Stomach smooth muscle (tissue), 2 donors: Measurements from ENCODE around the gene NOC4L.
A peak's percentile ranks its signal among the peaks of the same experiment; 100 is the strongest.

Source experiments
- H3K27ac ChIP-seq: one replicate; pipeline ENCODE4 v1.7.0; 2013; ENCODE audit warnings: mild to moderate bottlenecking, low read length, inconsistent platforms
- H3K27me3 ChIP-seq, 2 donors: one replicate each; pipeline ENCODE4 v1.7.0; 2013; ENCODE audit warnings: low read length in 2 of 2; ENCODE audit not compliant: insufficient read depth in 2 of 2, control insufficient read depth in 1 of 2
- H3K36me3 ChIP-seq, 2 donors: one replicate each; pipeline ENCODE4 v1.7.0; 2013; ENCODE audit warnings: low read length in 2 of 2; ENCODE audit not compliant: control insufficient read depth in 2 of 2, insufficient read depth in 2 of 2
- H3K4me1 ChIP-seq: one replicate; pipeline ENCODE4 v1.7.0; 2013; ENCODE audit warnings: low read length; ENCODE audit not compliant: control insufficient read depth, insufficient read depth
- H3K4me3 ChIP-seq, 2 donors: one replicate each; pipeline ENCODE4 v1.7.0; 2013; ENCODE audit warnings: low read length in 2 of 2
- H3K9ac ChIP-seq, 2 donors: one replicate each; pipeline ENCODE4 v1.7.0; 2013; ENCODE audit warnings: low read length in 2 of 2, mild to moderate bottlenecking in 1 of 2
- H3K9me3 ChIP-seq, 2 donors: one replicate each; pipeline ENCODE4 v1.7.0; 2013; ENCODE audit warnings: low read length in 2 of 2; ENCODE audit not compliant: control insufficient read depth in 2 of 2
- donor health status: healthy.
- donor health status: Pancreatic carcinoma.

NOC4L gene

DNA sequence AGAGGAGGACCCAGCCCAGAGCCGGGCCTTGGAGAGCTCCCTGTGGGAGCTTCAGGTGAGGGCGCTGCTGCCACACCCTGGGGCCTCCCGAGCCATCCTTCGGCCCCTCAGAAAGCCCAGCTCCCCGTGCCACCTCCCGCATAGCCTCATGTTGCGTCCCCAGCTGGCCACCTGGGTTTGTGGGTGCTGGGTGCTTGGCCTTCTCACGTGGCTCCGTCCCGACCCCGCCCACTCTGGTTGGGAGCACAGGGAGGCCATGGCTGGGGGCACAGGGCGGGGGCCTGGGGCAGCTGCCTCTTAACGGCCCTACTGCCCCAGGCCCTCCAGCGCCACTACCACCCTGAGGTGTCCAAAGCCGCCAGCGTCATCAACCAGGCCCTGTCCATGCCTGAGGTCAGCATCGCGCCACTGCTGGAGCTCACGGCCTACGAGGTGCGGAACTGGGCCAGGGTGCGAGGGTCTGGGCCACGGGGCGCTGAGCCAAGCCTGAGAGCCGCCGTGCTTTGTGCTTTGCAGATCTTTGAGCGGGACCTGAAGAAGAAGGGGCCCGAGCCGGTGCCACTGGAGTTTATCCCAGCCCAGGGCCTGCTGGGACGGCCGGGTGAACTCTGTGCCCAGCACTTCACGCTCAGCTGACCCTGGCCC lies 7.6 kb downstream of the NOC4L start:
- Histone ChIP-seq H3K4me1 (peaks cover 8% of the 10 kb centered on the region), H3K9me3 (no peaks in the 10 kb centered on the region), H3K9ac (no peak overlapping the region), H3K27ac (no peak overlapping the region), H3K4me3 (no peak overlapping the region), H3K36me3 (peaks cover 9 to 12% of the 10 kb centered on the region in 2 donors), H3K27me3 (no peaks in the 10 kb centered on the region)

DNA sequence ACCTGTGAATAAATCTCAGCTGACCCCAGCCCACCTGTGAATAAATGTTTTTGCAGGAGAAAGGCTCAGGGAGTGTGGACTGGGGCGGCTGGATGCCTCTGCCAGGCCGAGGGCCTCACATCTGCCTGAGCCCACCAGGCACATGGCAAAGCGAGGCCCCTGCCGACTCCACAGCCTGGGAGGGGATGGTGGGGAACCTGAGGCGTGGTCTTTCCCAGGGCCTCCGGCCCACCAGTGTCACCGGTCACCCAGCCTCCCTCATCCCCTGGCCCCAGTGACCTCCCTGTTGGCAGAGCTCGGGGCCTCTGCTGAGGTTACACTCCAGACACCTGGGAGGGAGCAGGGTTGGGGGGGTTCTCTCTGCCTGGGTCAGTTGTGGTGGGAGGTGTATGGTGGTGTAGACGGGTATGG lies 8.2 kb downstream of the NOC4L start:
- H3K27ac ChIP-seq = no peak overlapping the region
- no peaks in the 10 kb centered on the region for H3K9me3 ChIP-seq
- H3K4me1 ChIP-seq = peaks cover 8% of the 10 kb centered on the region
- peaks cover 15 to 16% of the 10 kb centered on the region in 2 donors for H3K36me3 ChIP-seq
- H3K27me3 ChIP-seq = no peaks in the 10 kb centered on the region
- H3K9ac ChIP-seq = no peak overlapping the region
- H3K4me3 ChIP-seq = no peak overlapping the region

DNA sequence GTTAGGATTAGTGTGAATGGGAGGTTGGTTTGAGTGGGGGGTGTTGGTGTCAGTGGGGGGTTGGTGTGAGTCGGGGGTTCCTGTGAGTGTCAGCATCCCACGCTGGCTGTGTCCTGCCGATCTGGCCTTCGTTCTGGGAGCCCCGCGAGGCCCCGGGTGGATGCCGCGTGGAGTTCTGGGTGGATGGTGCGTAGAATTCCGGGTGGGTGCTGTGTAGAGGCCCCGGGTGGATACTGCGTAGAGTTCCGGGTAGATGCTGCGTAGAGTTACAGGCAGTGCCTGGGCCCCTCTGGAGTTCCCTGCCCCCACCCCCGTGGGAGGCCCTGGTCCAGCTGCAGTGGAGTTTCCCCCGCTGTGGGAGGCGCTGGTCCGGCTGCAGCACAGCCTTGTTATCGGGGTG lies 8.7 kb downstream of the NOC4L start:
- peaks cover 8% of the 10 kb centered on the region for H3K4me1 ChIP-seq
- H3K4me3 ChIP-seq = no peak overlapping the region
- no peak overlapping the region for H3K27ac ChIP-seq
- no peaks in the 10 kb centered on the region for H3K9me3 ChIP-seq
- H3K27me3 ChIP-seq = no peaks in the 10 kb centered on the region
- peaks cover 16 to 19% of the 10 kb centered on the region in 2 donors for H3K36me3 ChIP-seq
- H3K9ac ChIP-seq = no peak overlapping the region

DNA sequence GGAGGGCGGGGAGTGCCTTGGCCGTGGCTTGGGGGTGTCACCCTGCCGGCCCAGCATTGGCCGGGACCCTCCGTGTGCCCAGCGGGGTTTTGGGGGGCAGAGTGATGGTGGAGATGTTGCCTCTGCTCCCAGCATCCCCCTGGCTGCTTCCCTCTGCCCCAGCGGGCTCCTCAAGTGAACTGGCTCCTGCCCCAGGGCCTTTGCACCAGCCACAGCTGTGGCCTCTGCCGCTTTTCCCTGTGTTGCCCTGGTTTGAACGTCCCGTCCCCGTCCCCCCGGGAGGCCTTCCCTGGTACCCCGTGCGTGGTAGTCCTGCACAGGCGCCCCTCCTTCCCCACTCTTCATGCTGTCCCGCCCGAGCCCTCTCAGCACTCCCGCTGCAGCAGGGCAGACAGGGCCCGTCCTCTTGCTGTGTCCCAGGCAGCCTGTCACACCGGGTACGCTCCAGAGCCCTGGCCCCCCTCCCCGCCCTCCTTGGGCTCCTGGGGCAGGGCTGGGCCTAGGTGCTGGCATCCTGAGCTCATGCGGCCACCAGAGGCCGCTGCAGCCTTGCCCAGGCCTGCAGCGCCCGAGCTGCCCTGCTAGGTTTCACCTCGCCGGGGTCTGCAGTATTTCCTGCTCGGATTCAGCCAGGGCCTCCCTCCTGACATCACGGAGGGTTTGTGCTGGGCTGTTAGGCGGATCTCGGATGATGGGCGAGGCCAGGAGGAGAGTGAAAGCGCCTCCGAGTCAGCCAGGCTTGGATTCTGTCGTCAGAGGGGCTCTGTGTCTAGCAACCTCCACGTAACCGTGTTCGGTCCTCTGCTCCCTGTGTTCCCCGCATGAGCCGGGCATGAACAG lies 9.5 kb downstream of the NOC4L start:
- no peak overlapping the region for H3K27ac ChIP-seq
- peaks cover 16 to 20% of the 10 kb centered on the region in 2 donors for H3K36me3 ChIP-seq
- no peaks in the 10 kb centered on the region for H3K27me3 ChIP-seq
- no peaks in the 10 kb centered on the region for H3K9me3 ChIP-seq
- peak overlapping the region; percentile 62 to 73 for H3K4me3 ChIP-seq
- H3K4me1 ChIP-seq = peaks cover 8% of the 10 kb centered on the region
- peak overlapping the region; percentile 40 to 71 for H3K9ac ChIP-seq

DNA sequence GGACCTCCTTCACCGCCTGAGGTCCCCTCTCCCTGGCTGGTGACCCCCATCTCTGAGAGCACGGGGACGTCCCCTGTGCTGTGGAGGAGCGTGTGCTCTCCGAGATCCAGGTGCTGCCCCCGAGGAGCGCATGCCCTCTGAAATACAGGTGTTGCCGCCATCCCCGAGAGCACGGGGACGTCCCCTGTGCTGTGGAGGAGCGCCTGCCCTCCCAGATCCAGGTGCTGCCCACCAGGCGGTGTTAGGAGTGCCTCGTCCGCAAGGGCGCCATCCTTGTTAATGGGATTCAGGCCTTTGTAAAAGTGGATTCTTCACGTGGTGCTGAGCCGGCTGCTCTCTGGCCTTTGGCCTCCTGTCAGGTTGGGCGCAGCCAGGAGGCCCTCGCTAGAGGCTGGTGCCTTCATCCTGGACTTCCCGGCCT lies 10.1 kb downstream of the NOC4L start:
- Histone ChIP-seq H3K27ac (no peak overlapping the region), H3K9ac (peak overlapping the region; percentile 40 to 71), H3K36me3 (peaks cover 16 to 20% of the 10 kb centered on the region in 2 donors), H3K9me3 (no peaks in the 10 kb centered on the region), H3K4me1 (peaks cover 8% of the 10 kb centered on the region), H3K4me3 (peak overlapping the region in 1 of 2 donors; percentile 73), H3K27me3 (no peaks in the 10 kb centered on the region)

DNA sequence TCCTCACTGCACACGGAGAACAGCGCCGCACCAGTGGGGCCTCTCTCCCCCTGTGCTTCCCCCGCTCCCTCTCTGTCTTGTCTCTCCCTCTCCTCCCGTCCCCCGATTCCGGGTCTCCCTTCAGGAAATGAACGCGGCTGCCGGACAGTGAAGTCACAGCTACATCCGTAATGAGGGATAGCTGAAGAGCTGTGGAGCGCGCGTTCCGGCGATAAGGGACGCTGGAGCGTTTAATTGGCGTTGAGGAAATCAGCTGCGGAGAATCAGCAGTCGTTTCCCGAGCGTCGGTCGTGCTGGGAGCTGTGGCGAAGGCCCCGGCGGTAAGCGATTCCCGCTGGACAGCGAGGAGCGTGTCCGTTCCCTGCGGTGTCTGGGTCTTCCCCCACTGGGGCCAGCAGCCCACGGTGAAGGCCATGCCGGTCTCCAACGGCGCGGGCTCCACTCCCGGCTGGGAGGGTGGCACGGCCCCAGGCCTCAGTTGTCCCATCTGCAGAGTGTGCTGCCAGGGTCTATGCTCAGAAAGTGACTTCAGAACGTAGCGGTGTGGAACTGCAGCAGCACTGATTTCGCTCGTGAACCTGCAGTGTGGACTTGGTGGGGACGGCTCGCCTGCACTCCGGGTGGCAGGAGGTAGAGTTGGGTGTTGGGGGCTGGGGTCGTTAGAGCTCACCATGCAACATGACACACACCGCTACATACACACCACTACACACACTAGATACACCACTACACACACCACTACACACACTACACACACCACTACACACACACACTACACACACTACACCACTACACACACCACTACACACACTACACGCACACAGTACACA lies 10.9 kb downstream of the NOC4L start:
- peaks cover 8% of the 10 kb centered on the region for H3K4me1 ChIP-seq
- H3K36me3 ChIP-seq = peaks cover 16 to 20% of the 10 kb centered on the region in 2 donors
- no peak overlapping the region for H3K9ac ChIP-seq
- no peak overlapping the region for H3K4me3 ChIP-seq
- H3K9me3 ChIP-seq = no peaks in the 10 kb centered on the region
- no peak overlapping the region for H3K27ac ChIP-seq
- no peaks in the 10 kb centered on the region for H3K27me3 ChIP-seq

DNA sequence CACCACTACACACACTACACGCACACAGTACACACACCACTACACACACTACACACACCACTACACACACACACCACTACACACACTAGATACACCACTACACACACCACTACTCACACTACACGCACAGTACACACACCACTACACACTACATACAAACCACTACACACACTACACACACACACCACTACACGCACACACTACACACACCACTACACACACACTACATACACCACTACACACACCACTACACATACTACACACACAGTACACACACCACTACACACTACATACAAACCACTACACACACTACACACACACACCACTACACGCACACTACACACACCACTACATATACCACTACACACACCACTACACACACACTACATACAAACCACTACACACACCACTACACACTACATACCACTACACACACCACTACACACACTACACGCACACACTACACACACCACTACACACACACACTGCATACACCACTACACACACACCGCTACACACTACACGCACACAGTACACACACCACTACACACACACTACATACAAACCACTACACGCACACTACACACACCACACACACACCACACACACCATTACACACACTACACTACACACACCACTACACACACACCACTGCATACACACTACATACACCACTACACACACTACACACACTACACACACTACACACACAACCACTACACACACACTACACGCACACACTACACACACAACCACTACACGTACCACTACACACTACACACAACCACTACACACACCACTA lies 11.7 kb downstream of the NOC4L start:
- no peak overlapping the region for H3K27ac ChIP-seq
- no peaks in the 10 kb centered on the region for H3K27me3 ChIP-seq
- peaks cover 8% of the 10 kb centered on the region for H3K4me1 ChIP-seq
- H3K9ac ChIP-seq = no peak overlapping the region
- H3K9me3 ChIP-seq = no peaks in the 10 kb centered on the region
- no peak overlapping the region for H3K4me3 ChIP-seq
- peaks cover 16 to 20% of the 10 kb centered on the region in 2 donors for H3K36me3 ChIP-seq

DNA sequence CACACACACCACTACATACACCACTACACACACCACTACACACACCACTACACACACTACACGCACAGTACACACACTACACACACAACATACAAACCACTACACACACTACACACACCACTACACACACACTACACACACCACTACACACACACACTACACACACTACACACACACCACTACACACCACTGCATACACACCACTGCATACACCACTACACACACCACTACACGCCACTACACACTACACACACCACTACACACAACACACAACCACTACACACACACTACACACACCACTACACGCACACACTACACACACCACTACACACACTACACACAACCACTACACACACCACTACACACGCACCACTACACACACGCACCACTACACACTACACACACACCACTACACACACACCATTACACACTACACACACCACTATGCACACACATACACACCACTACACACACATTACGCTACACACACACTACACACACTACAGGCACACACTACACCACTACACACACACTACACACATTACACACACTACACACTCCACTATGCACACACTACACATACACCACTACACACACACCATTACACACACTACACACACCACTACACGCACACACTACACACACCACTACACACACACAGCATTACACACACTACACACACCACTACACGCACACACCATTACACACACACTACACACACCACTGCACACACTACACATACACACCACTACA lies 12.5 kb downstream of the NOC4L start:
- H3K9me3 ChIP-seq = no peaks in the 10 kb centered on the region
- H3K9ac ChIP-seq = no peak overlapping the region
- no peaks in the 10 kb centered on the region for H3K27me3 ChIP-seq
- H3K27ac ChIP-seq = no peak overlapping the region
- peaks cover 16 to 20% of the 10 kb centered on the region in 2 donors for H3K36me3 ChIP-seq
- peaks cover 8% of the 10 kb centered on the region for H3K4me1 ChIP-seq
- H3K4me3 ChIP-seq = no peak overlapping the region

DNA sequence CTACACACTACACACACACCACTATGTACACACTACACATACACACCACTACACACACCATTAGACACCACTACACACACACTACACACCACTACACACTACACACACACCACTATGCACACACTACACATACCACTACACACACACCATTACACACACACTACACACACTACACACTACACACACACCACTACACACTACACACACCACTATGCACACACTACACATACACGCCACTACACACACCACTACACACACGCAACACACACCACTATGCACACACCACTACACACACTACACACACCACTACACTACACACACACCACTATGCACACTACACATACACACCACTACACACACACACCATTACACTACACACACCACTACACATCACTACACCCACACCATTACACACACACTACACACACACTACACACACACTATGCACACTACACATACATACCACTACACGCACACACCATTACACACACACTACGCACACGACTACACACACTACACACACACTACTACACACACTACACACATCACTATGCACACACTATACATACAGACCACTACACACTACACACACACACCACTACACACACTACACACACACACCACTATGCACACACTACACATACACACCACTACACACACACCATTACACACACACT lies 13.6 kb downstream of the NOC4L start:
- no peak overlapping the region for H3K4me3 ChIP-seq
- H3K9ac ChIP-seq = no peak overlapping the region
- peaks cover 16 to 18% of the 10 kb centered on the region in 2 donors for H3K36me3 ChIP-seq
- H3K9me3 ChIP-seq = no peaks in the 10 kb centered on the region
- H3K27ac ChIP-seq = no peak overlapping the region
- H3K4me1 ChIP-seq = peaks cover 12% of the 10 kb centered on the region
- H3K27me3 ChIP-seq = peaks cover 2% of the 10 kb centered on the region in 2 donors
